Measurements from ENCODE around the gene CD79B.

CD79B gene

DNA sequence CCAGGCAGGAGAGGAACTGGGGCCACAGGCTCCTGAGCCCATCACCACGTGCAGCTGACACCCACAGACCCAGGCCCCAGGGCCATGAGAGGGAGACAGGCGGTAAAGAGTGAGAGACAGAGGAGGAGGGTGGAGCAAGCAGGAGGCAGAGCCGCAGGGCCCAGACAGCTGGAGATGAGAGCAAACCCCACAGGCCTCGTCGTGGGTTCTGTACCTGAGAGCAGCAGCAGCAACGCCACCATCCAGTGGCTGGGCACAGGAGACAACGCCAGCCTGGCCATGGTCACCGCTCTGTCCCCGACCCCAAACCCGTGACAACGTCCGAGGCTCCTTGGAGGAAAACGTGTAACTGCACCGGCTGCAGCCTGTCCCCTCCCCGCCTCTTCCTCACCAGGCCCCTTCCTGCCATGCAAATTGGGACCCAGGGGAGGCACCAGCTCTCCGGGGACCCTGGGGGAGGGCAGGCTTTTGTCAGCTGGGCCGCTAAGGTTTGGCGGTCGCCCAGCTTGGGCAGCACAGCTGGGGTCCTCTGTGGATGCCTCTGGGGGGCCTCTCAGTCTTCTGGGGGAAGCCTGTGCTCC, at the start of gene CD79B:
TSS of gene CD79B (minus strand) at position 351 of the 581 bp plus-strand sequence. CDS start at position 281, 70 bp downstream.
- H3K9me2 ChIP-seq (replicated peaks; ENCODE audit: insufficient read depth, low read length), result no peaks in the 10 kb centered on the region
- H3F3A ChIP-seq (ENCODE audit: insufficient read depth, low read length), result no peaks in the 10 kb centered on the region
- no peaks in the 10 kb centered on the region for H3K36me3 ChIP-seq (replicated peaks; ENCODE audit: insufficient read depth, low read length)
- H2AFZ ChIP-seq (ENCODE audit: low read length), result peak within 1 kb of the TSS; percentile 81
- H3K27ac ChIP-seq (ENCODE audit: low read length), result no peak within 1 kb of the TSS
- no peaks in the 10 kb centered on the region for H4K20me1 ChIP-seq (ENCODE audit: insufficient read depth, low read length)
- TF ChIP-seq CTCF (IDR thresholded peaks at IDR 0.05; ENCODE audit: low read length), result no peak
- TF ChIP-seq EZH2 (optimal IDR thresholded peaks at IDR 0.05; ENCODE audit: low read depth, low read length), result no peak
- no peak for TF ChIP-seq EZH2phosphoT487 (IDR thresholded peaks at IDR 0.05; ENCODE audit: low read length)
- H3K79me2 ChIP-seq (ENCODE audit: low read length), result no peaks in the 10 kb centered on the region
- no peaks in the 10 kb centered on the region for H3K27me3 ChIP-seq (replicated peaks; ENCODE audit: insufficient read depth, low read length)
- H3K4me3 ChIP-seq (ENCODE audit: low read length), result peak within 1 kb of the TSS; percentile 67
- peaks cover 5% of the 10 kb centered on the region; the same call in 1 of the 2 replicates for H3K4me1 ChIP-seq (ENCODE audit: low read length)
- peak within 1 kb of the TSS; percentile 51; the same call in 1 of the 2 replicates for H3K9ac ChIP-seq (ENCODE audit: low read length)
- H3K9me3 ChIP-seq (replicated peaks; ENCODE audit: insufficient read depth, low read length), result no peaks in the 10 kb centered on the region
- peak; percentile 29 for DNase-seq
- H3K4me2 ChIP-seq (ENCODE audit: low read depth, low read length), result peak within 1 kb of the TSS; percentile 85

GRCh38 chr17:63978272-63979200, 46.4 kb upstream of the CD79B start:
- H3K79me2 ChIP-seq (ENCODE audit: low read length), result no peaks in the 10 kb centered on the region
- no peaks in the 10 kb centered on the region for H3F3A ChIP-seq (ENCODE audit: insufficient read depth, low read length)
- H3K4me1 ChIP-seq (ENCODE audit: low read length), result no peaks in the 10 kb centered on the region
- H3K9me3 ChIP-seq (replicated peaks; ENCODE audit: insufficient read depth, low read length), result no peaks in the 10 kb centered on the region
- TF ChIP-seq EZH2 (optimal IDR thresholded peaks at IDR 0.05; ENCODE audit: low read depth, low read length), result no peak
- no peak for TF ChIP-seq EZH2phosphoT487 (IDR thresholded peaks at IDR 0.05; ENCODE audit: low read length)
- TF ChIP-seq CTCF (IDR thresholded peaks at IDR 0.05; ENCODE audit: low read length), result no peak
- H3K27ac ChIP-seq (ENCODE audit: low read length), result no peak overlapping the region
- H3K9ac ChIP-seq (ENCODE audit: low read length), result no peak overlapping the region
- H3K36me3 ChIP-seq (replicated peaks; ENCODE audit: insufficient read depth, low read length), result no peaks in the 10 kb centered on the region
- no peak for DNase-seq
- H3K27me3 ChIP-seq (replicated peaks; ENCODE audit: insufficient read depth, low read length), result peaks cover 5% of the 10 kb centered on the region; the same call in 1 of the 2 replicates
- no peaks in the 10 kb centered on the region for H4K20me1 ChIP-seq (ENCODE audit: insufficient read depth, low read length)
- no peak overlapping the region for H3K4me2 ChIP-seq (ENCODE audit: low read depth, low read length)
- no peak overlapping the region for H3K4me3 ChIP-seq (ENCODE audit: low read length)
- no peak overlapping the region for H2AFZ ChIP-seq (ENCODE audit: low read length)
- no peaks in the 10 kb centered on the region for H3K9me2 ChIP-seq (replicated peaks; ENCODE audit: insufficient read depth, low read length)

DNA sequence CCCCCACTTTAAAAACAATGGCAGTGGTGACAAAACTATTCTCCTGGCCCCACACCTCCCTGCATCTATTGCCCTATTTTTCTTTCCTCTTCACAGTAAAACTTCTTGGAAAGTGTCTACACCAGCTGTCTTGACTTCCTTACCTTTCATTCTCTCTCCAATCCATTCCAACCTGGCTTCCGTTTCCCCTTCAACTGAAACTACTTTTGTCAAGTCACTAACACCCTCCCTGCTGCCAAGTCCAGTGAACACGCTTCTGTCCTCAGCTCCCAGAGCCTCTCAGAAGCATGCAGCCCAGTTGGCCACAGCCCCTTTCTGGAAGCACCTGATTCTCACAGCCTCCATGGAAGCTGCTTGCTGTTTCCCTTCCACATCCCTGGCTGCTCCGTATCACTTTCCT, 44.6 kb upstream of the CD79B start:
- Histone ChIP-seq H3K9me3 (replicated peaks; ENCODE audit: insufficient read depth, low read length) (no peaks in the 10 kb centered on the region), H3K4me1 (ENCODE audit: low read length) (no peaks in the 10 kb centered on the region), H3K4me2 (ENCODE audit: low read depth, low read length) (no peak overlapping the region), H2AFZ (ENCODE audit: low read length) (no peak overlapping the region), H3K9me2 (replicated peaks; ENCODE audit: insufficient read depth, low read length) (no peaks in the 10 kb centered on the region), H3K79me2 (ENCODE audit: low read length) (no peaks in the 10 kb centered on the region), H3K4me3 (ENCODE audit: low read length) (no peak overlapping the region), H3K27ac (ENCODE audit: low read length) (no peak overlapping the region), H4K20me1 (ENCODE audit: insufficient read depth, low read length) (no peaks in the 10 kb centered on the region), H3K9ac (ENCODE audit: low read length) (no peak overlapping the region), H3K27me3 (replicated peaks; ENCODE audit: insufficient read depth, low read length) (peaks cover 5% of the 10 kb centered on the region; the same call in 1 of the 2 replicates), H3K36me3 (replicated peaks; ENCODE audit: insufficient read depth, low read length) (no peaks in the 10 kb centered on the region), H3F3A (ENCODE audit: insufficient read depth, low read length) (no peaks in the 10 kb centered on the region)
- no peak for DNase-seq
- TF ChIP-seq EZH2 (optimal IDR thresholded peaks at IDR 0.05; ENCODE audit: low read depth, low read length) (no peak), EZH2phosphoT487 (IDR thresholded peaks at IDR 0.05; ENCODE audit: low read length) (no peak), CTCF (IDR thresholded peaks at IDR 0.05; ENCODE audit: low read length) (no peak)
